AG09319 (cell line): ENCODE results near the gene ZNF778.

Experiments
- DNase-seq: peaks from one replicate; pipeline ENCODE4 v3.0.0-alpha.2; 2010; ENCODE audit warnings: low read depth; ENCODE audit errors: extremely low read depth
- CTCF ChIP-seq: IDR thresholded peaks from 2 replicates; pipeline ENCODE4 v1.5.1; 2011; ENCODE audit warnings: low read depth, mild to moderate bottlenecking, inconsistent platforms, low read length, moderate library complexity

ZNF778 gene

GRCh38 chr16:89277049-89277448, 59.5 kb downstream of the ZNF778 start:
- no peak for TF ChIP-seq CTCF
- DNase-seq = no peak

- no peak for TF ChIP-seq CTCF
- DNase-seq = no peak
Observed at GRCh38 chr16:89277641-89278341, 60.3 kb downstream of the ZNF778 start.

GRCh38 chr16:89278441-89279240, 61.1 kb downstream of the ZNF778 start:
- DNase-seq = no peak
- no peak for TF ChIP-seq CTCF

- no peak for TF ChIP-seq CTCF
Observed at GRCh38 chr16:89279666-89280481, 62.4 kb downstream of the ZNF778 start.

GRCh38 chr16:89280546-89281188, 63.2 kb downstream of the ZNF778 start:
- DNase-seq = no peak
- TF ChIP-seq CTCF = no peak

More at GRCh38 chr16:89279666-89280481, 62.4 kb downstream of the ZNF778 start:
- DNase-seq = no peak

- TF ChIP-seq CTCF = no peak
- no peak for DNase-seq
Observed at GRCh38 chr16:89281189-89281577, 63.7 kb downstream of the ZNF778 start.
